HG03342 (cell line): ENCODE data around the gene EPN2.
A peak's percentile ranks its signal among the peaks of the same experiment; 100 is the strongest.

Experiments
- ATAC-seq: cut with Tn5 transposase; IDR thresholded peaks from one replicate; pipeline ENCODE4 v1.9.1; 2021; ENCODE audit warnings: mild to moderate bottlenecking, moderate library complexity; ENCODE audit not compliant: unreplicated experiment

Gene EPN2

GRCh38 chr17:19308398-19308797 is 71.2 kb downstream of the EPN2 start:
- ATAC-seq: no peak

DNA sequence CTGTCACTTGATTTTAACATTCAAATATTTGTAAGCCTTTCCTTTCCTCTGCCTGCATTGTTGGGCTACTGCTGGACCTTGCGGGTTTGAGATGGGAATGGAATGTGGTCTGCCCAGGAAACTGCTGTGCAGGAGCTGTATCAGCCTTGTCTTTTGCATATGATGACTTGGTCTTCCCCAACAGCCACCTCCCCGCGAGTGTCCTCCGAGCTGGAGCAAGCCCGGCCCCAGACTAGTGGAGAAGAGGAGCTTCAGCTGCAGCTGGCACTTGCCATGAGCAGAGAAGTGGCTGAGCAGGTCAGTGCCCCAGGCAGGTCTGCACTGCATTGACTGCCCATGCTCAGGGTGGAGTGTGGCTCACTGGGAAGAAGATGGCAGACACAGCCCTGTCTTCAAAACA is 72.5 kb downstream of the EPN2 start:
- no peak for ATAC-seq

DNA sequence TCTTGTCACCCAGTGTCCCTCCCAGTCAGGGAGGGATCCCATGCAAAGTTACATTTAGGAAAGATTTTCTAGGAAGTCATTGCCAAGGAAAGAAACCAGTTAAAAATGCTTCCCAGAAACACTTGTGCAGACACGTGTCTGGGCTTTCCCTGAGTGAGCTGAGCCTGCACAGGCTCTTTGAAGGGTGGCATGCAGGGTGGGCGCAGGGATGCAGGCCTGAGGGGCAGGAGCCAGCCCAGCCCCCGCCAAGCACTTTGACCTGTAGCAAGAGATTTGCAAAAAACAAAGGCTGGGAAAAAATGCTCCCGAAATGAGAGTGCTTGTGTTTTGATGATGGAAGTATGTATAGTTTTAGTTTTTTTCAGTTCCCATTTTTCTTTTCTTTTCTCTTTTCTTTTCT is 73.0 kb downstream of the EPN2 start:
- no peak for ATAC-seq

DNA sequence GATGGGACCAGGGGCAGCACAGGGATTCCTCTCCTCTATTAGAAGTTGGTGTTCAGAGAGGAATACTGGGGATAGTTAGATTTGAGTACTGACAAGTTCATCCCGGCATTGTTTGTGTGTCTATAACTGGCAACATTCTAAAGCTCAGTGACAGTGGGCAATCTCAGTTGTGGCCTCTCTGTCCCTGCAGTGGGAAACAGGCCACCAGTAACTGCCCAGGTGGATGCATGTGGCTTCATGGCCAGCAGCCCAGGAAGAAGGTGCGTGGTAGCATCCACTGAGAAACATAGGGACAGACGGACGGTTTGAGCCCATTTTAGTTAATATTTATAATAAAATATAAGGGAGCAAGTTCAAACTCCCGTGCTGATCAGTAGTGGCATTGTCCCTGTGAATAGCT is 73.8 kb downstream of the EPN2 start:
- no peak for ATAC-seq

DNA sequence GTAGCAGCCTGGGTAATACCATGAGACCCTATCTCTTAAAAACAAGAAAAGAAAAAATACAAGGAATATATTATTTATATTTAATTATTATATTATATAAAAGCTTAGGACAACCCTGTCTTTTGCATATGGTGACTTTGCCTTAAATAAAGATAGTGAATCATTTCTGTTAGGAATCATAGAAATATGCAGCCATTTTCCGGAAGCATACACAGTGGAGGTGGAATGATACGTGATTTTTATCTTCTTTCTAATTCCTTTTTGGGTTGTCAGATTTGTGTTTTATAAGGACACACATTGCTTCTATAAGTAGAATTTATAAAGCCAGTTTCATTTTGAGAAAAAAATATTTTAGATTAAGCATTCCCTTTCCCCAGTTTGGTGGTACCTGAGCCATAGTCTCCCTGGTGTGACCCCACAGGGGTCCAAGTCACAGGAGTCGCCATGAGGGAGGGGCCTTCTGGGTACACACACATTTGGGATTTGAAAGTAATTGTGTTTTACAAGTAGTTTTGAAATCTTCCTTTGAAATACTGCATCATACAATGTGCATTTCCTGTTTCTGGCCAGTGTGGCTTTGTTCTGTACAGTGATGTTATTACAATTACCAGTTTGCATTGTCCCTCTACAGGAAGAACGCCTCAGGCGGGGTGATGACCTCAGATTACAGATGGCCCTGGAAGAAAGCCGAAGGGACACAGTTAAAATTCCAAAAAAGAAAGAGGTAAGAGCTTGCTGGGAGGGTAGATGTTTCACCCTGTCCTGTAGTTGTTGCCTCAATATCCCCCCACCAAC is 74.5 kb downstream of the EPN2 start:
- ATAC-seq: no peak

- ATAC-seq: no peak
Measured at GRCh38 chr17:19312406-19312805, 75.2 kb downstream of the EPN2 start.

DNA sequence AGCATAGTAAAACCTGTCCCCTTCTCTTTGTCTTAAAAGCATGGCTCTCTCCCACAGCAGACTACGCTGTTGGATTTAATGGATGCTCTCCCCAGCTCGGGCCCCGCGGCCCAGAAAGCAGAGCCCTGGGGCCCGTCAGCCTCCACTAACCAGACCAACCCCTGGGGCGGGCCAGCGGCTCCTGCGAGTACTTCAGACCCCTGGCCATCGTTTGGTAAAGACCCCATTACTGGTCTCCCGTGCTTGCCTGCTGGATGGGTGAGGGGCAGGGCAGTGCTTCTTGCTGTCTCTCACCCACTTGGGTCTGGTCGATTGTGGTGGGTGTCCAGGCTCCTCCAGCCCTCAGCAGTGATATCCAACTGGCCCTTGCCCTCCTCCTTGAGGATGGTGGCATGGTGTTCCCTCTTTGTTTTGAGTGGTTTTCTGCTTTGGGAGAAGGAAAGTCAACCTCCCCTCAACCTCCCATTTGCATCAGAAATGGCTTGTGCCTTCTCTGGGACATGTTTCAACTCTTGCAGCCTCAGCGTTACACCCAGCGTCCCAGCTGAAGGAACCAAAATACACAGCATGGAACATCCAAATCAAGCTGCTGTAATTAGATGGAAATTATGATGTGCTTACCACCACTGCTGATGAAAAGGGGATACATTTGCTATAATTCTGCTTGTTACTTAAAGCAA is 76.0 kb downstream of the EPN2 start:
- ATAC-seq: no peak

DNA sequence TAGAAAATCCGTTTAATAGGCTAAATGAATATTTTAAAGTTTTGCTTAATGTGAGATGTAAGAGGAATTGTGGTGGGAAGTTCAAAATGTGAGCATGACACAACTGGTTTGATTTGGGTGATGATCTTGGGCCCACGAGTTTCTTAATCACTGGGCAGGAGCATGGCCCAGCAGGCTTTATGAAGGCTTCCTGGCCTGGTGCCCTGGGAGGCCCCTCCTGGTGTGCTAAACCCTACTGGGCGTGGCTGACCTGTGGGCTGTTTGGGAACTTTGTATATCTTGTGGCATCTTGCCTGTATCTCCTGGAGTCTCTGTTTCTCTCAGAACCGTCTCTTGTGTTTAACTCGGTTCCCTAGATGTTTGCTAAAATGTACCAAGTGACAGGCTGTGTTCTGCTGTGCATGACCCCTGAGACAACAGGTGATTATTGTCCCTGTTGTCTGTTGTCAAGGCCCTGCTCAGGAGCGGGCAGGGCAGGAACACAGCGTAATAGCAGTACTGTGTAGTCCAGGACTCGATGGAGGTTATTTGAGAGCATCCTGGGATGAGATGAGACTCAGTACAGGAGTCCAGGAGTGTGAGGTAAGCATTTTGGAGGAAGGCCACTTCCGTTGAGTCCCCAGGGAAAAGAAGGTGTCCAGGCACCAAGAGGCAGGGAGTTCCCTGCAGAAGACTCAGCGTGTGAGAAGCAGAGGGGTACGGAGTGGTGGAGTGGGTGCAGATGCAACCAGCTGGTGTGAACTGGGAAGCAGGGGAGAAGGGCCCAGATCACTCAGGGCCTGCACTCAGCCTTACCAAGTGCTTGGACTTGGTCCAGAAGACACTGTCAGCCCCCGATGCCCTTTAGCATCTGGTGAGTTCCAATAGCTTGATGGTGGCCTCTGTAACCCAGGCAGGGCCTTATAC is 76.8 kb downstream of the EPN2 start:
- ATAC-seq: no peak

GRCh38 chr17:19315104-19315503 is 77.9 kb downstream of the EPN2 start:
- ATAC-seq: no peak

DNA sequence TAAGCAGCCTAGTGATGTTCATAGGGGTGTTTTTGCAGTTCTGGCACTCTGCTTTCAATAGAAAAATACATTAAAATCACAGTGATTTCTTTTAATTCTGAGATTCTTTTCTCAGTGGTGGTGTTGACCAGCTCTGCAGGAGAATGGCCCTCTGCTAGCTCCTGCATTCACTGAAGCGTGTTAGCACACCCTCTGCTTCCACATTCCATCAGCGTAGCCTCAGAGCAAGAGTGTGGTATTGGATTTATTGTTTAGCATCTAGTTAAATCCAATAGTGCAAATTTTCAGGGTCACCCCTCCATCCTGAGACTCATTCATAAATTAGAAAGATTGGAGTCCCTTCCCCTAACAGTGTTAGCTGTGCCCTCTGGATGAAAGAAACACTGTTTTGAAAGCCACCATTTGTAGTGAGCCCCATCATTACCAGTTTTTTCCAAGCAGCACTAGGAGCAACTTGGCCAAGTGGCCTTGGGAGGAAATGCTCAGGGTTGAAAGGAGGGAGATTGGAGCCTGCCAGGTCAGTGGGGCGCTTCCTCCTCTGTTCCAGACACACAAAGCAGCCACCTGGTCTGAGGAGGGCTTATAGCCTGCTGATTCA is 79.7 kb downstream of the EPN2 start:
- no peak for ATAC-seq

- peak; percentile 77 for ATAC-seq
Measured at GRCh38 chr17:19317359-19318095, 80.4 kb downstream of the EPN2 start.

- no peak for ATAC-seq
Measured at GRCh38 chr17:19318611-19319010, 81.4 kb downstream of the EPN2 start.

- ATAC-seq: no peak
Measured at GRCh38 chr17:19319771-19320505, 82.8 kb downstream of the EPN2 start.

DNA sequence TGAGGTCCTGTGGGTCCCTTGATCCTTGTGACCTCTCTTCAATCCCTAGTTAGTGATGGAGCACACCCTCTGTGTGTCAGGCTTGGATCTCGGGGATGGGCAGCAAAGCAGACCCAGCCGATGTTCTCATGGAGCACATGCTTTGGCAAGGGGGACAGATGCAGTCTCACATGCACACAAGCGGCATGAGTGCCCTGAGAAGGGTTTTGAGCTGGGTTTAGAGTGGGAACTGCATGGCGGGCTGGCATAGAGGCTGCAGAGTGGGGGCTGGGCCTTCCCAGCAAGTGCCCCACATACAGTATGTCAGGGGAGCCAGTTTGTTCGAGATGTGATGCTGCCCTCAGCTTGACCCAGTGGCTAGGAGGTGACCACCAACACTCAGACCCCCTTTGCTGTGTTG is 83.7 kb downstream of the EPN2 start:
- ATAC-seq: no peak

DNA sequence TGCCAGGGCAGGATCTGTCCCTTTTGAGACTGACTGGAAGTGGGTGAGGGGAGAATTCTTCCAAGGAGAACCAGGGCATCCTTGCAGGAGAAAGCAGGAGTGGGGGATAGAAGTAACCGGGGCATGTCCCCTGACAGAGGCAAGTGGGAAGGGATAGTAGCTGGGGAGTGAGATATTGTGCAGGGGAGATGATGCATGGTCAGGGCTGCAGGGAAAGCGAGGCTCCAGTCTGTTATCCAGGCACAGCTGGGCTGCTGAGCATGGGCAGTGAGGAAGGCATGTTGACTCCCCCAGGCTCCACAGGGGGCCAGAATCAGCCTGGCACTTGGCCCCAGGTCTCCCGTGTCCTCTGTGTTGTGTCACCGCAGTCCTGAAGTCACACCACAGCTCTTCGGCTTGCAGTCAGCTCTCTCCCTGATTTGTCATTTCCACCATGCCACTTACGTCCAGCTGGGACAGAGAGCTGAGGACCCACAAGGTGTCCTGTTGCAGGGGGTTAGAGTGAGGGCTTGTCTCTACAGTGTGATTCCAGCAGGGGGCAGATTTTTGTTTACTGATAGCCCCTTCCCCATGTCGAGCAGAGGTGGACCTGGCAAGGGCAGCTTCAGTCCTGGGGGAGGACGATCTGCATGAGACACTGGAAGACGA is 84.4 kb downstream of the EPN2 start:
- no peak for ATAC-seq

DNA sequence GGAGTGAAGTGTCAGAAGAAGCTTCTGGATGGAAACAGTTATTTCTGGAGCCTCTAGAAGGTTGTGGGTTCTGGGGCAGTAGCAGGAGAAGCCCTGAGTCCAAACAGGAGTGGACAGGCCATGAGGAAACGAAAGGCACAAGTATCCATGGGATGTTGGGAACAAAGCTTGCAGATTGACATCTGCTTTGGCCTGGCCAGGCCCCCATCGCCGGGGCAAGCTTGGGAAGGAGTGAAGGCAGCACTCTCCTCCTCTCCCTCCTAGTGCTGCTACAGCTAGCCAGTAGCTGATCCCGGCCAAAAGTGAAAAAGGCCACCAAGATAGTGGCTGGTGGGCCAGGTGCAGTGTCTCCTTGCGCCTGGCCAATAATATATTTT is 85.0 kb downstream of the EPN2 start:
- ATAC-seq: no peak

- no peak for ATAC-seq
Measured at GRCh38 chr17:19322861-19323260, 85.7 kb downstream of the EPN2 start.

- no peak for ATAC-seq
Measured at GRCh38 chr17:19325542-19325941, 88.4 kb downstream of the EPN2 start.

- no peak for ATAC-seq
Measured at GRCh38 chr17:19327031-19327783, 90.0 kb downstream of the EPN2 start.
